H9 (cell line): ENCODE data around the gene TPRN. TPM values are rescaled to one million over a fixed set of nuclear protein-coding genes. Genes with fewer than 3 reads are reported as not detected.

Experiments
- DNase-seq: peaks from one replicate; pipeline ENCODE4 v3.0.0-alpha.2; 2017
- H2AFZ ChIP-seq: one replicate; pipeline ENCODE4 v1.6.1; 2013; ENCODE audit warnings: mild to moderate bottlenecking, low read length, control low read depth, moderate library complexity
- H2AK5ac ChIP-seq: 2 replicates; pipeline ENCODE4 v1.6.1; 2013; ENCODE audit warnings: low read length, control low read depth, mixed read lengths; ENCODE audit not compliant: insufficient read length
- H2BK120ac ChIP-seq: one replicate; pipeline ENCODE4 v1.6.1; 2013; ENCODE audit warnings: low read depth, mild to moderate bottlenecking, low read length, control low read depth, inconsistent platforms; ENCODE audit not compliant: poor library complexity, severe bottlenecking
- H2BK12ac ChIP-seq: 2 replicates; pipeline ENCODE4 v1.6.1; 2013; ENCODE audit warnings: low read length, control low read depth, mixed read lengths, low read depth; ENCODE audit not compliant: insufficient read length
- H2BK15ac ChIP-seq: 2 replicates; pipeline ENCODE4 v1.6.1; 2013; ENCODE audit warnings: low read depth, low read length, control low read depth
- H2BK20ac ChIP-seq: one replicate; pipeline ENCODE4 v1.6.1; 2013; ENCODE audit warnings: low read depth, mild to moderate bottlenecking, low read length, control low read depth, inconsistent platforms; ENCODE audit not compliant: poor library complexity, severe bottlenecking
- H2BK5ac ChIP-seq: 2 replicates; pipeline ENCODE4 v1.6.1; 2013; ENCODE audit warnings: low read length, control low read depth, mixed read lengths; ENCODE audit not compliant: insufficient read length
- H3K14ac ChIP-seq: 2 replicates; pipeline ENCODE4 v1.6.1; 2013; ENCODE audit warnings: low read length, control low read depth; ENCODE audit not compliant: insufficient read depth
- H3K18ac ChIP-seq: 2 replicates; pipeline ENCODE4 v1.6.1; 2013; ENCODE audit warnings: low read depth, mild to moderate bottlenecking, mixed read lengths, low read length, control low read depth; ENCODE audit not compliant: insufficient read length
- H3K23ac ChIP-seq: 2 replicates; pipeline ENCODE4 v1.6.1; 2013; ENCODE audit warnings: low read length, control low read depth, mixed read lengths, low read depth; ENCODE audit not compliant: insufficient read length
- H3K23me2 ChIP-seq: 2 replicates; pipeline ENCODE4 v1.6.1; 2013; ENCODE audit warnings: low read depth, mild to moderate bottlenecking, mixed read lengths, low read length, control low read depth; ENCODE audit not compliant: insufficient read length, poor library complexity, severe bottlenecking
- H3K27ac ChIP-seq: 2 replicates; pipeline ENCODE4 v1.5.1; 2013; ENCODE audit warnings: low read length, control low read depth, mixed read lengths, low read depth; ENCODE audit not compliant: insufficient read length
- H3K27me3 ChIP-seq: 2 replicates; pipeline ENCODE4 v1.6.1; 2013; ENCODE audit warnings: low read length, control low read depth, inconsistent platforms; ENCODE audit not compliant: insufficient read depth
- H3K4ac ChIP-seq: 2 replicates; pipeline ENCODE4 v1.6.1; 2013; ENCODE audit warnings: low read depth, mild to moderate bottlenecking, control low read depth, inconsistent platforms, low read length, moderate library complexity
- H3K4me1 ChIP-seq: 2 replicates; pipeline ENCODE4 v1.6.1; 2013; ENCODE audit warnings: low read length, control low read depth, inconsistent platforms; ENCODE audit not compliant: insufficient read depth
- H3K4me2 ChIP-seq: 2 replicates; pipeline ENCODE4 v1.6.1; 2013; ENCODE audit warnings: low read length, control low read depth, mixed read lengths; ENCODE audit not compliant: insufficient read length, insufficient read depth
- H3K56ac ChIP-seq: 2 replicates; pipeline ENCODE4 v1.6.1; 2013; ENCODE audit warnings: low read depth, mild to moderate bottlenecking, mixed read lengths, low read length, control low read depth; ENCODE audit not compliant: insufficient read length
- H3K79me1 ChIP-seq: 2 replicates; pipeline ENCODE4 v1.6.1; 2013; ENCODE audit warnings: low read depth, mild to moderate bottlenecking, moderate library complexity, low read length, control low read depth, inconsistent platforms; ENCODE audit not compliant: insufficient read depth, poor library complexity, severe bottlenecking
- H3K79me2 ChIP-seq: 2 replicates; pipeline ENCODE4 v1.6.1; 2013; ENCODE audit warnings: low read length, control low read depth, inconsistent platforms; ENCODE audit not compliant: insufficient read depth
- H3K9ac ChIP-seq: 2 replicates; pipeline ENCODE4 v1.6.1; 2013; ENCODE audit warnings: low read length, control low read depth, mixed read lengths; ENCODE audit not compliant: insufficient read length; ENCODE audit errors: extremely low read depth
- H3K9me3 ChIP-seq: one replicate; pipeline ENCODE4 v1.6.1; 2013; ENCODE audit warnings: low read depth, low read length, inconsistent platforms; ENCODE audit not compliant: control insufficient read depth
- H3T11ph ChIP-seq: one replicate; pipeline ENCODE4 v1.6.1; 2013; ENCODE audit warnings: mild to moderate bottlenecking, low read length, control low read depth, inconsistent platforms
- H4K20me1 ChIP-seq: one replicate; pipeline ENCODE4 v1.6.1; 2013; ENCODE audit not compliant: control insufficient read depth, insufficient read length, insufficient read depth
- H4K5ac ChIP-seq: 2 replicates; pipeline ENCODE4 v1.6.1; 2013; ENCODE audit warnings: low read depth, mild to moderate bottlenecking, mixed read lengths, low read length, control low read depth; ENCODE audit not compliant: insufficient read length
- H4K8ac ChIP-seq: replicated peaks from 2 replicates; pipeline ENCODE4 v1.6.1; 2013; ENCODE audit warnings: low read length, control low read depth, mixed read lengths, low read depth; ENCODE audit not compliant: insufficient read length
- H4K91ac ChIP-seq: 2 replicates; pipeline ENCODE4 v1.6.1; 2013; ENCODE audit warnings: low read depth, mild to moderate bottlenecking, moderate library complexity, mixed read lengths, low read length, control low read depth; ENCODE audit not compliant: insufficient read length
- H3K27ac Mint-ChIP-seq, 3 experiments: 2 replicates in 2 of 3; 3 replicates in 1 of 3; pipeline ENCODE4 v1.8.0; 2020 to 2021; ENCODE audit warnings: mixed read lengths in 3 of 3, mild to moderate bottlenecking in 1 of 3, moderate library complexity in 1 of 3
- H3K27me3 Mint-ChIP-seq: 2 replicates; pipeline ENCODE4 v1.8.0; 2021; ENCODE audit warnings: low read depth, mild to moderate bottlenecking, moderate library complexity, mixed read lengths
- H3K36me3 Mint-ChIP-seq, 3 experiments: 2 replicates in 2 of 3; 3 replicates in 1 of 3; pipeline ENCODE4 v1.8.0; 2020 to 2021; ENCODE audit warnings: low read depth in 3 of 3, mixed read lengths in 3 of 3; ENCODE audit not compliant: insufficient read depth in 1 of 3
- H3K4me1 Mint-ChIP-seq, 2 experiments: 2 replicates each; pipeline ENCODE4 v1.8.0; 2020; ENCODE audit warnings: mixed read lengths in 2 of 2
- H3K4me3 Mint-ChIP-seq, 2 experiments: 2 replicates in 1 of 2; 3 replicates in 1 of 2; pipeline ENCODE4 v1.8.0; 2020 to 2021; ENCODE audit warnings: mild to moderate bottlenecking in 2 of 2, mixed read lengths in 2 of 2, moderate library complexity in 1 of 2
- H3K9me3 Mint-ChIP-seq, 2 experiments: 2 replicates in 1 of 2; 3 replicates in 1 of 2; pipeline ENCODE4 v1.8.0; 2020; ENCODE audit warnings: mild to moderate bottlenecking in 2 of 2, mixed read lengths in 2 of 2, moderate library complexity in 1 of 2
- CTCF ChIP-seq: fragments of 200-600 bp; sonication (generic); conservative IDR thresholded peaks from 3 replicates; pipeline ENCODE4 v1.8.0; 2021; ENCODE audit warnings: antibody characterized with exemption, mild to moderate bottlenecking
- WGBS: extraction: QIAGEN DNeasy Blood & Tissue Kit; methylation state at CpG from one replicate; pipeline ENCODE4 v1.1.7; 2013; ENCODE audit warnings: missing lambda C conversion rate, low lambda C conversion rate, mixed read lengths; ENCODE audit not compliant: insufficient read length; ENCODE audit errors: extremely low coverage; 5-methylcytosine and 5-hydroxymethylcytosine counted together
- long read RNA-seq: library from polyadenylated mRNA; unstranded; transcript quantifications from one replicate; pipeline ENCODE4 v2.0.0, GENCODE V29; 2020
- total RNA-seq: library from RNA; stranded (reverse); gene quantifications from 2 replicates; pipeline ENCODE4 v1.2.1, GENCODE V29; 2021

The TPRN gene
- total RNA-seq, result 30.7 and 32.0 TPM in 2 replicates
- long read RNA-seq, transcript TPRN-202 (4 exons, 2,661 nt), result major isoform, 5 of 10 reads
- long read RNA-seq, partial matches to known transcripts, result 0 of 10 reads
- long read RNA-seq, other reads (novel, unspliced or antisense), result 2 of 10 reads

- Histone ChIP-seq H2BK5ac (no peak within 1 kb of the TSS), H3K9ac (peak within 1 kb of the TSS; percentile 67), H3K18ac (peak within 1 kb of the TSS; percentile 52), H3K27ac (no peak within 1 kb of the TSS), H3K56ac (no peak within 1 kb of the TSS), H2BK12ac (no peak within 1 kb of the TSS), H4K5ac (no peak within 1 kb of the TSS), H3K9me3 (no peaks in the 10 kb centered on the region), H3K23ac (no peak within 1 kb of the TSS), H4K20me1 (no peaks in the 10 kb centered on the region), H2AFZ (no peak within 1 kb of the TSS), H3K4me2 (peak within 1 kb of the TSS; percentile 65), H2BK20ac (no peak within 1 kb of the TSS), H3K79me2 (peaks cover 6% of the 10 kb centered on the region; the same call in 1 of the 2 replicates), H3K27me3 (no peaks in the 10 kb centered on the region), H3K79me1 (peaks cover 13% of the 10 kb centered on the region), H4K8ac (no peak within 1 kb of the TSS), H4K91ac (no peak within 1 kb of the TSS), H3K14ac (peak within 1 kb of the TSS; percentile 86; the same call in 1 of the 2 replicates), H2BK120ac (no peak within 1 kb of the TSS), H3K4me1 (no peaks in the 10 kb centered on the region; the same call in 1 of the 2 replicates), H3K4ac (no peak within 1 kb of the TSS), H2AK5ac (no peak within 1 kb of the TSS), H2BK15ac (no peak within 1 kb of the TSS), H3K23me2 (peaks cover 8% of the 10 kb centered on the region), H3T11ph (no peak within 1 kb of the TSS)
- H3K4me1 Mint-ChIP-seq, result peaks cover 14 to 31% of the 10 kb centered on the region in 2 experiments
- H3K4me3 Mint-ChIP-seq, result peak within 1 kb of the TSS; percentile 78 to 88
- H3K9me3 Mint-ChIP-seq, result no peaks in the 10 kb centered on the region
- peaks cover 0 to 6% (median 0%) of the 10 kb centered on the region in 3 experiments; a peak in 4 of 7 replicates for H3K36me3 Mint-ChIP-seq
- DNase-seq, result peak; percentile 99
- WGBS, result no CpG with 5 or more reads among the region's 118 CpGs
- TF ChIP-seq CTCF, result no peak
- peaks cover 2% of the 10 kb centered on the region; the same call in 1 of the 2 replicates for H3K27me3 Mint-ChIP-seq
- H3K27ac Mint-ChIP-seq, result peak within 1 kb of the TSS; percentile 18 to 82 (median 66); a peak in 1 of 7 replicates
Observed at GRCh38 chr9:137200311-137201204, at the start of gene TPRN. TSS of gene TPRN (minus strand) at chr9:137200741. CDS start at chr9:137200711, 30 bp downstream.
